IMR-90 (cell line): Measurements from ENCODE around the gene FCRL6. TPM values are rescaled to one million over a fixed set of nuclear protein-coding genes. Genes with fewer than 3 reads are reported as not detected.

ENCODE experiments used
- ATAC-seq: fragments of 200-7000 bp; cut with Tn5 transposase; 2 replicates; pipeline ENCODE4 v1.9.1; 2020; ENCODE audit warnings: low read depth, mild to moderate bottlenecking, moderate library complexity
- BruUV-seq: library from RNA; stranded (reverse); fragments of 400-500 nt; replicated peaks from 2 replicates; lab custom pipeline; 2021; lab: Mats Ljungman, UMichigan
- CTCF ChIA-PET: fragments of 300-600 bp; formaldehyde crosslinking; extraction: SDS; loops from one replicate; lab custom pipeline; 2021; ENCODE audit warnings: antibody characterized with exemption; lab: Yijun Ruan, JAX
- POLR2A ChIA-PET: fragments of 300-600 bp; sonication (Branson Sonifier 250); formaldehyde crosslinking; loops from one replicate; lab custom pipeline; 2022; ENCODE audit warnings: antibody characterized with exemption; ENCODE audit not compliant: unreplicated experiment; lab: Charles Lee
- DNase-seq: peaks from one replicate; pipeline ENCODE4 v3.0.0; 2013
- H2AFZ ChIP-seq: replicated peaks from 2 replicates; pipeline ENCODE3; 2013; ENCODE audit warnings: low read length, mild to moderate bottlenecking; ENCODE audit not compliant: poor library complexity
- H2AK5ac ChIP-seq: 2 replicates; pipeline ENCODE4 v1.6.1; 2013; ENCODE audit warnings: low read depth, low read length, inconsistent platforms
- H2AK9ac ChIP-seq: replicated peaks from 2 replicates; pipeline ENCODE3; 2013; ENCODE audit warnings: mild to moderate bottlenecking, low read depth, low read length, moderate library complexity; ENCODE audit not compliant: poor library complexity
- H2BK120ac ChIP-seq: 2 replicates; pipeline ENCODE4 v1.6.1; 2013; ENCODE audit warnings: low read depth, low read length, inconsistent platforms
- H2BK15ac ChIP-seq: 3 replicates; pipeline ENCODE4 v1.6.1; 2013; ENCODE audit warnings: low read depth, low read length, inconsistent platforms
- H2BK20ac ChIP-seq: 2 replicates; pipeline ENCODE4 v1.6.1; 2013; ENCODE audit warnings: low read depth, mild to moderate bottlenecking, inconsistent platforms, low read length, moderate library complexity
- H2BK5ac ChIP-seq: 2 replicates; pipeline ENCODE4 v1.6.1; 2013; ENCODE audit warnings: mild to moderate bottlenecking, low read depth, low read length, inconsistent platforms; ENCODE audit not compliant: poor library complexity, severe bottlenecking
- H3K14ac ChIP-seq: replicated peaks from 2 replicates; pipeline ENCODE4 v1.6.1; 2013; ENCODE audit warnings: low read depth, low read length, inconsistent platforms
- H3K18ac ChIP-seq: 2 replicates; pipeline ENCODE4 v1.6.1; 2013; ENCODE audit warnings: low read depth, low read length, control low read depth
- H3K23ac ChIP-seq: 2 replicates; pipeline ENCODE4 v1.6.1; 2013; ENCODE audit warnings: low read depth, low read length, inconsistent platforms
- H3K27ac ChIP-seq: 2 replicates; pipeline ENCODE4 v1.5.1; 2013; ENCODE audit warnings: mild to moderate bottlenecking, control low read depth, low read length; ENCODE audit not compliant: insufficient read depth
- H3K27me3 ChIP-seq: 2 replicates; pipeline ENCODE4 v1.6.1; 2013; ENCODE audit warnings: low read length; ENCODE audit not compliant: control insufficient read depth, insufficient read depth
- H3K36me3 ChIP-seq: 2 replicates; pipeline ENCODE4 v1.6.1; 2013; ENCODE audit warnings: low read length, mixed read lengths; ENCODE audit not compliant: control insufficient read depth, insufficient read depth
- H3K4ac ChIP-seq: 2 replicates; pipeline ENCODE4 v1.6.1; 2013; ENCODE audit warnings: low read depth, low read length, inconsistent platforms
- H3K4me1 ChIP-seq: 2 replicates; pipeline ENCODE4 v1.6.1; 2013; ENCODE audit warnings: low read length, mixed read lengths; ENCODE audit not compliant: control insufficient read depth, insufficient read depth
- H3K4me2 ChIP-seq: 2 replicates; pipeline ENCODE4 v1.6.1; 2013; ENCODE audit warnings: low read depth, mild to moderate bottlenecking, control low read depth, low read length, moderate library complexity
- H3K4me3 ChIP-seq: 2 replicates; pipeline ENCODE4 v1.5.1; 2013; ENCODE audit warnings: low read depth, mild to moderate bottlenecking, control low read depth, low read length, moderate library complexity; ENCODE audit not compliant: insufficient read depth
- H3K56ac ChIP-seq: 2 replicates; pipeline ENCODE4 v1.6.1; 2013; ENCODE audit warnings: low read length, inconsistent platforms; ENCODE audit not compliant: insufficient read depth; ENCODE audit errors: extremely low read depth
- H3K79me1 ChIP-seq, 2 experiments: 2 replicates each; pipeline ENCODE4 v1.6.1; 2013; ENCODE audit warnings: low read length in 2 of 2, inconsistent platforms in 1 of 2, low read depth in 1 of 2
- H3K9ac ChIP-seq: 2 replicates; pipeline ENCODE4 v1.6.1; 2013; ENCODE audit warnings: low read depth, low read length, control low read depth
- H3K9me1 ChIP-seq: 2 replicates; pipeline ENCODE4 v1.6.1; 2013; ENCODE audit warnings: low read length, inconsistent platforms; ENCODE audit not compliant: insufficient read depth
- H3K9me3 ChIP-seq: 2 replicates; pipeline ENCODE4 v1.6.1; 2013; ENCODE audit warnings: low read length; ENCODE audit not compliant: control insufficient read depth, insufficient read depth
- H4K20me1 ChIP-seq: 2 replicates; pipeline ENCODE4 v1.6.1; 2013; ENCODE audit warnings: low read length, inconsistent platforms; ENCODE audit not compliant: insufficient read depth
- H4K5ac ChIP-seq: 2 replicates; pipeline ENCODE4 v1.6.1; 2013; ENCODE audit warnings: mild to moderate bottlenecking, low read depth, low read length, control low read depth
- H4K8ac ChIP-seq, 2 experiments: 2 replicates each; pipeline ENCODE4 v1.6.1; 2013; ENCODE audit warnings: low read depth in 2 of 2, low read length in 2 of 2, control low read depth in 1 of 2, inconsistent platforms in 1 of 2
- H4K91ac ChIP-seq: 2 replicates; pipeline ENCODE4 v1.6.1; 2013; ENCODE audit warnings: low read depth, low read length, inconsistent platforms; ENCODE audit not compliant: insufficient read depth
- BHLHE40 ChIP-seq: fragments of 150-350 bp; IDR thresholded peaks from 2 replicates; pipeline ENCODE4 v1.6.1; 2016; ENCODE audit warnings: mild to moderate bottlenecking, low read depth, low read length
- CEBPB ChIP-seq: IDR thresholded peaks from 2 replicates; pipeline ENCODE4 v1.6.1; 2012; ENCODE audit warnings: low read depth, low read length, improper control_type of control experiment
- CHD1 ChIP-seq: IDR thresholded peaks from 2 replicates; pipeline ENCODE4 v1.6.1; 2012; ENCODE audit warnings: low read depth, low read length, improper control_type of control experiment
- FOS ChIP-seq: fragments of 150-350 bp; IDR thresholded peaks from 2 replicates; pipeline ENCODE4 v1.6.1; 2016; ENCODE audit warnings: low read depth, low read length
- MAFK ChIP-seq: IDR thresholded peaks from 2 replicates; pipeline ENCODE4 v1.6.1; 2012; ENCODE audit warnings: low read depth, low read length, improper control_type of control experiment
- MAZ ChIP-seq: IDR thresholded peaks from 2 replicates; pipeline ENCODE4 v1.6.1; 2012; ENCODE audit warnings: low read depth, mild to moderate bottlenecking, low read length, improper control_type of control experiment, moderate library complexity, borderline replicate concordance
- MXI1 ChIP-seq: IDR thresholded peaks from 2 replicates; pipeline ENCODE4 v1.6.1; 2012; ENCODE audit warnings: low read depth, mild to moderate bottlenecking, low read length, moderate library complexity, borderline replicate concordance
- NFE2L2 ChIP-seq: fragments of 150-350 bp; IDR thresholded peaks from 2 replicates; pipeline ENCODE4 v1.6.1; 2016; ENCODE audit warnings: low read depth, mild to moderate bottlenecking, low read length
- POLR2A ChIP-seq: IDR thresholded peaks from 2 replicates; pipeline ENCODE4 v1.6.1; 2012; ENCODE audit warnings: mild to moderate bottlenecking, low read depth, low read length
- RAD21 ChIP-seq: IDR thresholded peaks from 2 replicates; pipeline ENCODE4 v1.6.1; 2012; ENCODE audit warnings: low read length, improper control_type of control experiment
- RCOR1 ChIP-seq: IDR thresholded peaks from 2 replicates; pipeline ENCODE4 v1.6.1; 2012; ENCODE audit warnings: mild to moderate bottlenecking, low read length, improper control_type of control experiment; ENCODE audit not compliant: insufficient replicate concordance
- RFX5 ChIP-seq: IDR thresholded peaks from 2 replicates; pipeline ENCODE4 v1.8.0; 2012; ENCODE audit warnings: low read depth, mild to moderate bottlenecking, low read length, moderate library complexity
- SMC3 ChIP-seq: fragments of 150-350 bp; IDR thresholded peaks from 2 replicates; pipeline ENCODE4 v1.6.1; 2016; ENCODE audit warnings: low read depth, mild to moderate bottlenecking, antibody characterized with exemption, low read length, moderate library complexity
- WGBS, 2 experiments: methylation state at CpG; one replicate each; pipeline versions ENCODE4 v1.1.5 to v1.1.7; 2013; ENCODE audit warnings: missing lambda C conversion rate in 2 of 2; ENCODE audit not compliant: insufficient read length in 1 of 2; ENCODE audit errors: extremely low coverage in 2 of 2; 5-methylcytosine and 5-hydroxymethylcytosine counted together
- dilution Hi-C: fragments of 300-500 bp; cut with HindIII; formaldehyde crosslinking; loops from one replicate; pipeline ENCODE4 v1.14.3; 2018; ENCODE audit warnings: low sequenced_read_pairs; ENCODE audit not compliant: unreplicated experiment
- in situ Hi-C: fragments of 300-500 bp; cut with MboI; formaldehyde crosslinking; loops from 3 replicates; pipeline ENCODE4 v1.14.3; 2019; ENCODE audit warnings: low sequenced_read_pairs, inconsistent platforms, mixed read lengths
- intact Hi-C: fragments of 100-400 bp; cut with micrococcal nuclease; formaldehyde crosslinking; loops from 2 replicates; pipeline ENCODE4 v1.10.0; 2022
- polyA plus RNA-seq, 3 experiments: library from polyadenylated mRNA; depleted of rRNA; stranded (reverse); fragments of >200 nt; gene quantifications; 2 replicates each; pipeline ENCODE4 v1.2.3, GENCODE V29; 2012; ENCODE audit warnings: low replicate concordance in 1 of 3
- total RNA-seq: library from RNA; depleted of rRNA; stranded (reverse); fragments of >200 nt; gene quantifications from 2 replicates; pipeline ENCODE4 v1.2.3, GENCODE V29; 2012
- TF ChIP-seq, protein P1 (sequence below): fragments of 150-350 bp; IDR thresholded peaks from 2 replicates; pipeline ENCODE4 v1.6.1; 2016; ENCODE audit warnings: low read depth, mild to moderate bottlenecking, low read length, moderate library complexity, borderline replicate concordance
- TF ChIP-seq, protein P2 (sequence below): fragments of 150-350 bp; IDR thresholded peaks from 2 replicates; pipeline ENCODE4 v1.6.1; 2017; ENCODE audit warnings: mild to moderate bottlenecking, antibody characterized with exemption, low read length, low read depth
- TF ChIP-seq, protein P3 (sequence below): conservative IDR thresholded peaks from 2 replicates; pipeline ENCODE4 v1.5.1; 2012; ENCODE audit warnings: mild to moderate bottlenecking, low read depth, low read length, improper control_type of control experiment

FCRL6 gene
- total and polyA plus RNA-seq, 2 of the 4 experiments (the other 2 are of a cell fraction): not detected

DNA sequence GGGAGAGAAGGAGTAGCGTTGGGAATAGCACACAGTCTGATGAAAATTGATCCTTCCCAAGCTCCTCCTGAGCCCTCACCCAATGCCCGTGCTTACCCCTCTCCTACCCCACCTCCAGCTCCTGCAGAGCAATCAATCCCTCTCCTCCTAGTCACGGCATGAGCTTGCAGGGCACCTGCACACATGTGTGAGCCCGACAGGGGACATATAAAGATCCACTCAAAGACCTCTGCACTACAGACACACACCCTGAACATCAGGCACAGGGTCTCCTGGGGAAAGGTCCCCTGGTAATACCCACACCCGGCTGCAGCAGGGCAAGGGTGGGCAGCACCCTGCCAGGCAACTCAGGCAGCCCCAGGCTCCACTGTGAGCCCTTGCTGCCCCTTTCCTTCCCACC is 59.9 kb downstream of the FCRL6 start:
- no peak for ATAC-seq
- H3K36me3 ChIP-seq: no peaks in the 10 kb centered on the region
- ChIA-PET CTCF (no interaction called here), POLR2A (no interaction called here)
- H3K18ac ChIP-seq: no peak overlapping the region
- H4K8ac ChIP-seq: no peak overlapping the region
- no peak overlapping the region for H2AFZ ChIP-seq
- intact Hi-C loops (no loop called here), in situ Hi-C loops (no loop called here), dilution Hi-C loops (no loop called here)
- no peak overlapping the region for H3K4me3 ChIP-seq
- no peak overlapping the region for H2BK15ac ChIP-seq
- no peak overlapping the region for H3K14ac ChIP-seq
- no peak overlapping the region for H3K27ac ChIP-seq
- no peak overlapping the region for H2BK5ac ChIP-seq
- H3K56ac ChIP-seq: no peak overlapping the region
- no peak overlapping the region for H3K9ac ChIP-seq
- H2BK120ac ChIP-seq: no peak overlapping the region
- no peak overlapping the region for H3K4ac ChIP-seq
- no peak overlapping the region for H4K5ac ChIP-seq
- H2AK9ac ChIP-seq: no peak overlapping the region
- no peaks in the 10 kb centered on the region for H3K4me1 ChIP-seq
- H2AK5ac ChIP-seq: no peak overlapping the region
- WGBS, 2 experiments: no CpG with 5 or more reads among the region's 5 CpGs
- H2BK20ac ChIP-seq: no peak overlapping the region
- 0 out of 2 replicates have a peak, but pooled peaks cover 7% of the 10 kb centered on the region for H3K9me1 ChIP-seq
- H3K79me1 ChIP-seq: no peaks in the 10 kb centered on the region
- no peak overlapping the region for H3K23ac ChIP-seq
- DNase-seq: no peak
- no peaks in the 10 kb centered on the region for H3K9me3 ChIP-seq
- no peak overlapping the region for H4K91ac ChIP-seq
- BruUV-seq: no TSS peak
- no peak for TF ChIP-seq RCOR1
- TF ChIP-seq CHD1: no peak
- TF ChIP-seq RFX5: no peak
- TF ChIP-seq FOS: no peak
- no peak for TF ChIP-seq SMC3
- TF ChIP-seq POLR2A: no peak
- TF ChIP-seq, protein P1, sequence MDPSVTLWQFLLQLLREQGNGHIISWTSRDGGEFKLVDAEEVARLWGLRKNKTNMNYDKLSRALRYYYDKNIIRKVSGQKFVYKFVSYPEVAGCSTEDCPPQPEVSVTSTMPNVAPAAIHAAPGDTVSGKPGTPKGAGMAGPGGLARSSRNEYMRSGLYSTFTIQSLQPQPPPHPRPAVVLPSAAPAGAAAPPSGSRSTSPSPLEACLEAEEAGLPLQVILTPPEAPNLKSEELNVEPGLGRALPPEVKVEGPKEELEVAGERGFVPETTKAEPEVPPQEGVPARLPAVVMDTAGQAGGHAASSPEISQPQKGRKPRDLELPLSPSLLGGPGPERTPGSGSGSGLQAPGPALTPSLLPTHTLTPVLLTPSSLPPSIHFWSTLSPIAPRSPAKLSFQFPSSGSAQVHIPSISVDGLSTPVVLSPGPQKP: no peak
- TF ChIP-seq MAZ: no peak
- TF ChIP-seq NFE2L2: no peak
- TF ChIP-seq MAFK: no peak
- TF ChIP-seq BHLHE40: no peak
- TF ChIP-seq CEBPB: no peak
- TF ChIP-seq, protein P2, sequence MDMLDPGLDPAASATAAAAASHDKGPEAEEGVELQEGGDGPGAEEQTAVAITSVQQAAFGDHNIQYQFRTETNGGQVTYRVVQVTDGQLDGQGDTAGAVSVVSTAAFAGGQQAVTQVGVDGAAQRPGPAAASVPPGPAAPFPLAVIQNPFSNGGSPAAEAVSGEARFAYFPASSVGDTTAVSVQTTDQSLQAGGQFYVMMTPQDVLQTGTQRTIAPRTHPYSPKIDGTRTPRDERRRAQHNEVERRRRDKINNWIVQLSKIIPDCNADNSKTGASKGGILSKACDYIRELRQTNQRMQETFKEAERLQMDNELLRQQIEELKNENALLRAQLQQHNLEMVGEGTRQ: no peak
- TF ChIP-seq RAD21: no peak
- TF ChIP-seq MXI1: no peak
- TF ChIP-seq, protein P3, sequence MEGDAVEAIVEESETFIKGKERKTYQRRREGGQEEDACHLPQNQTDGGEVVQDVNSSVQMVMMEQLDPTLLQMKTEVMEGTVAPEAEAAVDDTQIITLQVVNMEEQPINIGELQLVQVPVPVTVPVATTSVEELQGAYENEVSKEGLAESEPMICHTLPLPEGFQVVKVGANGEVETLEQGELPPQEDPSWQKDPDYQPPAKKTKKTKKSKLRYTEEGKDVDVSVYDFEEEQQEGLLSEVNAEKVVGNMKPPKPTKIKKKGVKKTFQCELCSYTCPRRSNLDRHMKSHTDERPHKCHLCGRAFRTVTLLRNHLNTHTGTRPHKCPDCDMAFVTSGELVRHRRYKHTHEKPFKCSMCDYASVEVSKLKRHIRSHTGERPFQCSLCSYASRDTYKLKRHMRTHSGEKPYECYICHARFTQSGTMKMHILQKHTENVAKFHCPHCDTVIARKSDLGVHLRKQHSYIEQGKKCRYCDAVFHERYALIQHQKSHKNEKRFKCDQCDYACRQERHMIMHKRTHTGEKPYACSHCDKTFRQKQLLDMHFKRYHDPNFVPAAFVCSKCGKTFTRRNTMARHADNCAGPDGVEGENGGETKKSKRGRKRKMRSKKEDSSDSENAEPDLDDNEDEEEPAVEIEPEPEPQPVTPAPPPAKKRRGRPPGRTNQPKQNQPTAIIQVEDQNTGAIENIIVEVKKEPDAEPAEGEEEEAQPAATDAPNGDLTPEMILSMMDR: no peak
- H4K20me1 ChIP-seq: no peaks in the 10 kb centered on the region
- peaks cover 2% of the 10 kb centered on the region; the same call in 1 of the 2 replicates for H3K27me3 ChIP-seq
- no peak overlapping the region for H3K4me2 ChIP-seq
